Uterus (tissue), 2 donors: ENCODE data around the gene PRM2.

Source experiments
- POLR2A ChIP-seq, 2 donors: fragments of 450-650 bp; IDR thresholded peaks; one replicate each; pipeline ENCODE4 v1.6.1; 2016; ENCODE audit warnings: antibody characterized with exemption in 2 of 2, mild to moderate bottlenecking in 1 of 2, moderate library complexity in 1 of 2
- TF ChIP-seq, protein P1 (sequence below), 4 experiments: fragments of 200-600 bp in 2 of 4; fragments of 450-650 bp in 2 of 4; sonication (generic) in 2 of 4; IDR thresholded peaks; one replicate each; pipeline ENCODE4 v1.5.1; 2016 to 2019; ENCODE audit warnings: antibody characterized with exemption in 4 of 4, mild to moderate bottlenecking in 2 of 4, moderate library complexity in 1 of 4

DNA sequence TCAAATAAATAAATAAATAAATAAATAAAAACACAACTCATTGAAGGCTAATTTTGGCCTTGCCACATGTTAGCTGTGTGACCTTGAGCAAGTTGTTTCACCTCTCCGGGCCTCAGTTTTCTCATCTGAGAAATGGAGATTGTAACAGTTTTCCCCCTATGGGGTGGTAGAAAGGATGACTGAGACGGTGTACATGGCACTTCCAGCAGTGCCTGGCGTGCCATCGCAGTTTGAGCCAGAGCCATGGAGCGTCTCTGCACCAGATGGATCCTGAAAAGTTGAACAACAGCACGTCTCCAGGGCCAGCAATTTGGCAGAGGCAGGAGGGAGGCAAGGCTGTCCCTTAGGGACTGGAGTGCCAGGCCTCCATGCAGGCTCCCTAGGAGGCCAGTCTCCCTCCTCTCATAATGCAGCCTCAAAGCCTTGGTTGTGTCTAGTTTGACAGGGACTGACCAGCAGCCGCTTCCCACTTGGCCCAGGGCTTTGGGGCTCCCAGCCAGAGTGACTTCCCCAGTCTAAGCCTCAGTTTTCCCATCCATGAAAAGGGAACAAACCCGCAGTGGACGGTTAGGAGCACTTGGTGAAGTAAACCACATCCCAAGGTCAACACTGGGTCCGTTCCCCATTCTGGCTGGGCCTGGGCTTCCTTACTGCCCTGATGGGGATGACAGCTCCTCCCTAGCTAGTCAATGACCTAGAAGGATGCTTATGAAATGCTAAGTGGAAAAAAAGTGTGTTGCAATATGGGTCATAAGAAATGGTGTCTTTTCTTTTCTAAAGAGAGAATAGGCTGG lies 39.6 kb downstream of the PRM2 start:
- TF ChIP-seq, protein P1, sequence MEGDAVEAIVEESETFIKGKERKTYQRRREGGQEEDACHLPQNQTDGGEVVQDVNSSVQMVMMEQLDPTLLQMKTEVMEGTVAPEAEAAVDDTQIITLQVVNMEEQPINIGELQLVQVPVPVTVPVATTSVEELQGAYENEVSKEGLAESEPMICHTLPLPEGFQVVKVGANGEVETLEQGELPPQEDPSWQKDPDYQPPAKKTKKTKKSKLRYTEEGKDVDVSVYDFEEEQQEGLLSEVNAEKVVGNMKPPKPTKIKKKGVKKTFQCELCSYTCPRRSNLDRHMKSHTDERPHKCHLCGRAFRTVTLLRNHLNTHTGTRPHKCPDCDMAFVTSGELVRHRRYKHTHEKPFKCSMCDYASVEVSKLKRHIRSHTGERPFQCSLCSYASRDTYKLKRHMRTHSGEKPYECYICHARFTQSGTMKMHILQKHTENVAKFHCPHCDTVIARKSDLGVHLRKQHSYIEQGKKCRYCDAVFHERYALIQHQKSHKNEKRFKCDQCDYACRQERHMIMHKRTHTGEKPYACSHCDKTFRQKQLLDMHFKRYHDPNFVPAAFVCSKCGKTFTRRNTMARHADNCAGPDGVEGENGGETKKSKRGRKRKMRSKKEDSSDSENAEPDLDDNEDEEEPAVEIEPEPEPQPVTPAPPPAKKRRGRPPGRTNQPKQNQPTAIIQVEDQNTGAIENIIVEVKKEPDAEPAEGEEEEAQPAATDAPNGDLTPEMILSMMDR (IDR thresholded peaks at IDR 0.05), result no peak
- no peak for TF ChIP-seq POLR2A (IDR thresholded peaks at IDR 0.05)
